ENCODE measurements around the gene MRPL34.

The MRPL34 gene

DNA sequence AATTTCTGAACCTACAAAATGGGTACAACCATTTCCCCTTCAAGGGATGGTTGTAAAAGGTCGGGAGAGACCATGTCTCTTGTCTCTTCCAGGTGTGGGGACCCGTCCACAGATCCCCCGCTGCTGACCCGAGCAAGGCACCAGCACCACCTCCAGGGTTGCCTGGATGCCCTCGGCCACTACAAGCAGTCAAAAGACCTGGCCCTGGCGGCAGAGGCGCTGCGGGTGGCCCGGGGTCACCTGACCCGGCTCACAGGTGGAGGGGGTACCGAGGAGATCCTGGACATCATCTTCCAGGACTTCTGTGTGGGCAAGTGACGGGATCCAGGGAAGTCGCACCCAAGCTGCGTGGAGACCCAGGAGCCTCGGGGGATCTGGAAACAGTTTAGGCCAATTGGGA is 35.7 kb downstream of the MRPL34 start:
- DNase-seq (ENCODE audit: low read depth): no peak

DNA sequence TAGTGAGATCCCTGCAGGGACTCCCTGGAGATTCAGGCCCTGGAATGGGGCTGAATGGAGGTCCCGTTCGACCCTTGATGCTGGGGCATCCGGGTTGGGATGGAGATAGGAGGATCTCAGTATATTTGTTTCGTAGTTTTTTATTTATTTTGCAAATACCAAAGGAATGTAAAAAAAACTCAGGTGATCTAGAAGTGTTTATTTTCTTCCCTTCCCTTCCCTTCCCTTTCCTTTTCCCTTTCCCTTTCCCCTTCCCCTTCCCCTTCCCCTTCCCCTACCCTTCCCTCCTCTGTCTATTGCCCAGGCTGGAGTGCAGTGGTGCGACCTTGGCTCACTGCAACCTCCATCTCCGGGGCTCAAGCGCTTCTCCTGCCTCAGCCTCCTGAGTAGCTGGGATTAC is 36.2 kb downstream of the MRPL34 start:
- no peak for DNase-seq (ENCODE audit: low read depth)

DNA sequence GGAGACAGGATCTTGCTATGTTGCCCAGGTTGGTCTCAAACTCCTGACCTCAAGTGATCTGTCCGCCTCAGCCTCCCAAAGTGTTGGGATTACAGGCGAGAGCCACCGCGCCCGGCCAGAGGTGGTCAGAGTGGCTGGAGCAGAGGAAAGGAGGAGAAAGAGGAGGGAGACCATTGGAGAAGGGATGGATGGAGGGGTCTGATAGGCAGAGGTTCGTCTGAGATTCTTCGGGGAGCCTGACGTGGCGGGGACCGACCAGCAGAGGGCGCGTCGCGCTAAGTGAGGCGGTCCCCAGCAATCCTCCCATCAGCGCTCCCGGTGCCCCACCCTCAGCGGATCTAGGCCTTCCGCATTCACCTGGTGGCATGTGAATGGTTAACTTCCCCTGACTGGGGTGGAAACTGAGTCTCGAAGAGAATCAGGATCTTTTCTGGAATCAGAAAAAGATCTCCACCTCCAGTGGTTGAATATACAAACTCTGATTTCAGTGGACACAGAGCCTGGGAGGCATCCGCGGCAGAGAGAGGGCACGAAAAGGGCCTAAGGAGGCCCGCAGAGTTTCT is 40.5 kb downstream of the MRPL34 start:
- peak; percentile 57 for DNase-seq (ENCODE audit: low read depth)

DNA sequence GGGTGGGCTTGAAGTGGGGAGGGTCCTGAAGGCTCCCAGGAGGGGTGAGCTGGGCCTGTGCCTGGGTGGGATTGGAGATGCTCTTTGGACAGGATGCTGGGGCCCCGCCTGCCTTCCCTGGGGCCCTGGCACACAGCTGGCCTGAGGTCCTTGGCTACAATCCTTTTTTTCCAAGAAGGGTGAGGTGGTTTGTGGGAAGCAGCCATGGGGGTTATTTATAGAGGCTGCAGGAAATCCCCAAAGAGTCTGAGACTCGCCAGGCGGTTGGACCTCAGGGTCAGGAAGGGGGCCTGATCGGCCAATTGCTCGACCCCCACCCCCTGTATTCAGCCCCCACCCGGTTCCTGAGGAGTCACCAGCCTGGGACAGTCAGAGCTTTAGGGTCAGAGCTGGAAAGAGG is 41.7 kb downstream of the MRPL34 start:
- no peak for DNase-seq (ENCODE audit: low read depth)

DNA sequence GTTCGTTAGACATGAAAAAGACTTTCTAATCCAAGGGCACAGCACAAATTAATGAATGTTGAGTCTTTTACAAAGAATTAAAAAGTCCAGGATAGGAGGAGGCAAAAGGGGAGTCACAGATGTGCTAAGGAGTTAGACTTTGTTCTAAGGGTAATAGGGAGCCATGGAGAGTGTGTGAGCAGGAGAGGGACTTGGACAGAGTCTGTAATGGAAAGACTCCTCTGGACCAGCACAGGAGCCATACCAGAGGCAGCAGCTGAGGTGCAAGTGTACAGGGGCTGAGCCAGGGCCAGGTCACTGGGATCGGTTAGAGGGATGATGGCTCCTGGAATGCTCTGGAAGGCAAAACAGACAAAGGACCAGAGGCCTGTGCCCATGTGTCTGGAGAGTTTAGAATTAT is 42.2 kb downstream of the MRPL34 start:
- DNase-seq (ENCODE audit: low read depth): no peak

DNA sequence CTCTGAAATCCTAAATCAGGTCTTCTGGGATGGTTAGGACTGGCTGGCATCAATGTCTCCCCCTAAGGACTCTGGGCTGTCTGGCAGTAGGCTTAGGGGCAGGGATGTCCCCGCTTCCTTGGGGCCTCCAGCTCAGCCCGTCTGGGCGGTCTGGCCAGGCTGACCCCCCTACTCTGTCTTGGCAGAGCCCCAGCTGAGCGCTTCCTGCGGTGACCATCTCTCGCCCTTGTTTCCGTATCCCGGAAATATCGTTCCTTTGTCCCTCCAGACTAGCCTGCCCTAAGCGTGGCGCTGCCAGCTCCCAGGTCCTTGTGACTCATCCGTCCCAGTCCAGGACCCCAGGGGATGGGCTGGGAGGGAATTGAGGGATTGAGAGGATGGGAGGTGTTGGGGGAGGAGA is 43.0 kb downstream of the MRPL34 start:
- DNase-seq (ENCODE audit: low read depth): no peak

DNA sequence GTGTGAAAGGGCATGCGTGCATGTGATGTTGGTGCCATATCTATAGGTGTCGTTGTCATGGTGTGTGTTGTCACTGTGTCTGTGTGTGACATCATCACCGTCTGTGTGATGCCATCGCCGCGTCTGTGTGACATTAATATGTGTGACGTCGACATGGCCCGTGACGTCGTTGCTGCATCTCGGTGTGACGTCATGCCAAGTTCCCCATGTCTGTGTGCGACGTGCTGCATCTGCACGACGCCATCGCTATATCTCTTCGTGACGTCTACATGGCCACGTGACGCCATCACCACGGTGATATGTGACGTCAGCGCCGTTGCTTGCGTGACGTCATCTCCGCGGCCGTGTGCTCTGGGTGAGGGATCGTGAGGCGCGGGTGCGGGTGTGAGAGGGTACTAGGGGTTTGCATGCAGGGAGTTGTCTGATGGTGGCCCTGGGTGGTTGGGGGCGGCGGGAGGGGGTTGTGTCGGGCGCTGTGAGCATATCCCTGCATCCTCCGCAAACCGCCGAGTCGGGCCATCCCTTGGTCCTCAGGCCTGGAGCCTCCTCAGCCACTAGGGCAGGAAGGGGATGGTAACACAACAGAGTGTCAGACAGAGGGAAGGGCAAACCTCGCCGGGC is 46.3 kb downstream of the MRPL34 start:
- DNase-seq (ENCODE audit: low read depth): no peak

DNA sequence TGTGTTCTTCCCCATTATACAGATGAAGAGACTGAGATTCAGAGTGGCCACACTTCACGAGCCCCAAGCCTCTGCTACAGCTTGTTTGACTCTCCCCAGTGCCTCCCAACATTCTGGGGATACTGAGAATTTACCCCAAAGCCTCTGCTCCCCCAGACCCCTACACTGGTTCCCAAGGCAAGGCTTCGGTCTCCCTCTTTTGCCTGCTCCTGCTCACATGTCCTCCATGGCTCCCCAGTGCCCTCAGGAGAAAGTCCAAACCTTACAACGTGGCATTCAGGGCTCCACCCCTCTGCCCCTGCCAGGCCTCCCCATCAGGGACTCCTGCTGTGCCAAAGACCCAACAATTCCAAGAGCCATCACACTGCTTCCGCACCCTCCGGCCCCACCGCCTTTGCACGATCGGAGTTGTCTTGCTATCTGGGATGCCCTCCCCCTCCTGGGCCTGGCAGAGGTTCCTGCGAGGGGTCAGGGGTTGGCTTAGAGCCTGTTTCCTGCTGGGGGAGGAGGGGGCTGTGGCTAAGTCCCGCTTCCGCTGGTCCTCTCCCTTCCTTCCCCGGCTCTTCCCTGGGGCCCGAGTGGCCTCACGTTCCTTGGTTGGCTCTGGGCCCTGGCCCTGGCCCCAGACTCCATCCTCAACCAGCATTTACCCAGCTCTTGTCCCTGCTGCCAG is 47.1 kb downstream of the MRPL34 start:
- DNase-seq (ENCODE audit: low read depth): no peak

DNA sequence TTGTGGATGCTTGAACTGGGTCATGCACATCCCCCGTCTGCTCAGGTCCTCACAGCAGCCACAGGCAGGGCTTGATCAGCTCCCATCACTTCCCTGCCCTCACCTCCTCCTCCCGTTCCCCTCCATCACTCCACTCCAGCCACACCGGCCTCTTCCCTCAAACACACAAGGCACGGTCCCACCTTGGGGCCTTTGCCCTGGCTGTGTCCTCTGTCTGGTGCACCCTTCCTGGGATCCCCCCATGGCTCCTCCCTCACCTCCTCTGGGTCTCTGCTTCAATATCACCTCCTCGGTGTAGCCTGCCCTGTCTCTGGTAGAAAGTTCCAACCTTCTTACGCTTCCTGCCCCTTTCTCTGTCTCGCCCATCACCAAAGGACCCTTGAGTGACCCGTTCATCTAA is 47.7 kb downstream of the MRPL34 start:
- DNase-seq (ENCODE audit: low read depth): no peak
